WTC11 (cell line): ENCODE data around the gene NTF3.

Experiments used
- CREM ChIP-seq: sonication (generic); formaldehyde crosslinking; IDR thresholded peaks from 2 replicates; pipeline ENCODE4 v1.8.1; 2022; ENCODE audit warnings: mild to moderate bottlenecking, missing genetic modification reagents, moderate library complexity
- CTCF ChIP-seq: fragments of 200-600 bp; IDR thresholded peaks from 2 replicates; pipeline ENCODE4 v1.8.0; 2022; ENCODE audit warnings: antibody characterized with exemption
- E2F4 ChIP-seq: sonication (generic); formaldehyde crosslinking; IDR thresholded peaks from 2 replicates; pipeline ENCODE4 v1.8.1; 2022; ENCODE audit warnings: low read depth, mild to moderate bottlenecking, moderate library complexity, missing genetic modification reagents, borderline replicate concordance
- KAT7 ChIP-seq: sonication (generic); formaldehyde crosslinking; IDR thresholded peaks from 2 replicates; pipeline ENCODE4 v1.8.1; 2023; ENCODE audit warnings: missing genetic modification reagents, mild to moderate bottlenecking, borderline replicate concordance
- NR3C1 ChIP-seq: sonication (generic); formaldehyde crosslinking; conservative IDR thresholded peaks from 2 replicates; pipeline ENCODE4 v1.8.1; 2023; ENCODE audit warnings: low read depth, mild to moderate bottlenecking, missing genetic modification reagents
- RELA ChIP-seq: sonication (generic); formaldehyde crosslinking; IDR thresholded peaks from 2 replicates; pipeline ENCODE4 v1.8.1; 2022; ENCODE audit warnings: missing genetic modification reagents, mild to moderate bottlenecking, borderline replicate concordance
- TEAD4 ChIP-seq: sonication (generic); formaldehyde crosslinking; IDR thresholded peaks from 2 replicates; pipeline ENCODE4 v1.8.0; 2022; ENCODE audit warnings: mild to moderate bottlenecking, missing genetic modification reagents
- USF2 ChIP-seq: sonication (generic); formaldehyde crosslinking; IDR thresholded peaks from 2 replicates; pipeline ENCODE4 v1.8.1; 2023; ENCODE audit warnings: mild to moderate bottlenecking, missing genetic modification reagents, moderate library complexity
- ZBTB21 ChIP-seq: sonication (generic); formaldehyde crosslinking; IDR thresholded peaks from 2 replicates; pipeline ENCODE4 v1.8.1; 2023; ENCODE audit warnings: mild to moderate bottlenecking, missing genetic modification reagents, borderline replicate concordance
- ZNF138 ChIP-seq: sonication (generic); formaldehyde crosslinking; conservative IDR thresholded peaks from 2 replicates; pipeline ENCODE4 v1.8.1; 2022; ENCODE audit warnings: mild to moderate bottlenecking, moderate library complexity, missing genetic modification reagents
- TF ChIP-seq, protein P1 (sequence below): sonication (generic); formaldehyde crosslinking; IDR thresholded peaks from 2 replicates; pipeline ENCODE4 v1.8.1; 2022; ENCODE audit warnings: mild to moderate bottlenecking, moderate library complexity, missing genetic modification reagents

DNA sequence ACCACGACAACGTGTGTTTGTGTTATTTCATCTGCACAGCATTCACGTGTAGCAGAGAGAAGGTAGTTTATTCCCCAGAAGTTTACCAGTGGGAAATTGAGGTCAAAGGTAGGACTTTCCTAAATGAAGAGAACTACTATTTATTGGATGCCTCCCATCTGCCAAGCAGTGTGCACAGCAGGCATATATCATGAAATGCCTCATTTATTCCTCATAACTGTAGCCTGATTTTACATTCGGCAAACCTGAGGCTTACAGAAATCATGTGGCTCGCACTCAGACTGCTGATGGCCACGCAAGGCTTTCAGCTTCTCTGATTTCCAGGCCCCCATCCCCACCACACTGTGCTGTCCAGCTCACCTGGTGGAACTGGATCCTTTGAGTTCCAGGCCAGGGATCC lies 33.5 kb downstream of the NTF3 start:
- TF ChIP-seq CTCF (no peak), CREM (CRISPR knock-in tag) (no peak), RELA (CRISPR knock-in tag) (no peak), USF2 (CRISPR knock-in tag) (no peak), ZNF138 (no peak), KAT7 (CRISPR knock-in tag) (no peak), ZBTB21 (no peak), E2F4 (CRISPR knock-in tag) (no peak), TEAD4 (CRISPR knock-in tag) (no peak), NR3C1 (CRISPR knock-in tag) (no peak)
- TF ChIP-seq, protein P1, sequence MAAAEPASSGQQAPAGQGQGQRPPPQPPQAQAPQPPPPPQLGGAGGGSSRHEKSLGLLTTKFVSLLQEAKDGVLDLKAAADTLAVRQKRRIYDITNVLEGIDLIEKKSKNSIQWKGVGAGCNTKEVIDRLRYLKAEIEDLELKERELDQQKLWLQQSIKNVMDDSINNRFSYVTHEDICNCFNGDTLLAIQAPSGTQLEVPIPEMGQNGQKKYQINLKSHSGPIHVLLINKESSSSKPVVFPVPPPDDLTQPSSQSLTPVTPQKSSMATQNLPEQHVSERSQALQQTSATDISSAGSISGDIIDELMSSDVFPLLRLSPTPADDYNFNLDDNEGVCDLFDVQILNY = no peak
